Neural progenitor cell (in vitro differentiated cells): ENCODE results near the gene CLIC4.

Source experiments
- CTCF ChIP-seq: fragments of 200-600 bp; sonication (generic); IDR thresholded peaks from 2 replicates; pipeline ENCODE4 v1.5.1; 2017; ENCODE audit warnings: antibody characterized with exemption, mild to moderate bottlenecking
- EZH2 ChIP-seq: fragments of 200-600 bp; sonication (generic); IDR thresholded peaks from 2 replicates; pipeline ENCODE4 v1.6.1; 2017; ENCODE audit warnings: antibody characterized with exemption, mild to moderate bottlenecking, moderate library complexity
- EZH2phosphoT487 ChIP-seq: fragments of 200-600 bp; sonication (generic); IDR thresholded peaks from 2 replicates; pipeline ENCODE4 v1.6.1; 2017; ENCODE audit warnings: antibody characterized with exemption

GRCh38 chr1:24717887-24718650 is 27.2 kb upstream of the CLIC4 start:
- TF ChIP-seq CTCF (no peak), EZH2 (no peak), EZH2phosphoT487 (no peak)
